HG03108 (cell line): ENCODE data around the gene CCDC60.

Experiments
- ATAC-seq: cut with Tn5 transposase; IDR thresholded peaks from one replicate; pipeline ENCODE4 v1.9.1; 2021; ENCODE audit warnings: moderate library complexity; ENCODE audit not compliant: unreplicated experiment

Gene CCDC60

GRCh38 chr12:119505001-119505400, 170.5 kb downstream of the CCDC60 start:
- ATAC-seq = no peak

GRCh38 chr12:119512772-119513497, 178.4 kb downstream of the CCDC60 start:
- no peak for ATAC-seq

- ATAC-seq = no peak
These were observed 193.7 kb downstream of the CCDC60 start for GRCh38 chr12:119528241-119528640.

GRCh38 chr12:119540476-119540875, 205.9 kb downstream of the CCDC60 start:
- no peak for ATAC-seq

- no peak for ATAC-seq
These were observed 210.5 kb downstream of the CCDC60 start for GRCh38 chr12:119544765-119545625.

GRCh38 chr12:119546340-119546739, 211.8 kb downstream of the CCDC60 start:
- no peak for ATAC-seq

- ATAC-seq = no peak
These were observed 212.5 kb downstream of the CCDC60 start for GRCh38 chr12:119547001-119547400.

GRCh38 chr12:119556854-119557253, 222.3 kb downstream of the CCDC60 start:
- ATAC-seq = no peak

- ATAC-seq = no peak
These were observed 230.9 kb downstream of the CCDC60 start for GRCh38 chr12:119565404-119565803.

- ATAC-seq = no peak
These were observed 236.2 kb downstream of the CCDC60 start for GRCh38 chr12:119570771-119571170.

GRCh38 chr12:119573086-119573485, 238.6 kb downstream of the CCDC60 start:
- ATAC-seq = no peak

GRCh38 chr12:119574255-119574654, 239.7 kb downstream of the CCDC60 start:
- ATAC-seq = no peak

- no peak for ATAC-seq
These were observed 241.7 kb downstream of the CCDC60 start for GRCh38 chr12:119576118-119576810.

GRCh38 chr12:119576915-119577314, 242.4 kb downstream of the CCDC60 start:
- ATAC-seq = no peak

GRCh38 chr12:119578112-119578511, 243.6 kb downstream of the CCDC60 start:
- no peak for ATAC-seq

GRCh38 chr12:119589097-119589496, 254.6 kb downstream of the CCDC60 start:
- ATAC-seq = no peak

GRCh38 chr12:119589634-119590033, 255.1 kb downstream of the CCDC60 start:
- no peak for ATAC-seq
